ENCODE data around the gene DCST1.
A peak's percentile ranks its signal among the peaks of the same experiment; 100 is the strongest.

DCST1 gene

GRCh38 chr1:155051777-155052398, 18.3 kb downstream of the DCST1 start:
- no peak for DNase-seq (ENCODE audit: low read depth in 1 of 2, low spot score in 1 of 2)

- no peak for DNase-seq (ENCODE audit: low read depth in 1 of 2, low spot score in 1 of 2)
Measured at GRCh38 chr1:155052439-155053395, 19.1 kb downstream of the DCST1 start.

- no peak for DNase-seq (ENCODE audit: low read depth in 1 of 2, low spot score in 1 of 2)
Measured at GRCh38 chr1:155053531-155054105, 20.0 kb downstream of the DCST1 start.

- DNase-seq (ENCODE audit: low read depth in 1 of 2, low spot score in 1 of 2), result no peak
Measured at GRCh38 chr1:155057104-155057503, 23.5 kb downstream of the DCST1 start.

- no peak for DNase-seq (ENCODE audit: low read depth in 1 of 2, low spot score in 1 of 2)
Measured at GRCh38 chr1:155057788-155058211, 24.2 kb downstream of the DCST1 start.

- no peak for DNase-seq (ENCODE audit: low read depth in 1 of 2, low spot score in 1 of 2)
Measured at GRCh38 chr1:155060736-155061135, 27.1 kb downstream of the DCST1 start.

GRCh38 chr1:155061381-155062150, 27.9 kb downstream of the DCST1 start:
- DNase-seq (ENCODE audit: low read depth in 1 of 2, low spot score in 1 of 2), result peak; percentile 87 to 94

GRCh38 chr1:155062151-155062686, 28.6 kb downstream of the DCST1 start:
- no peak for DNase-seq (ENCODE audit: low read depth in 1 of 2, low spot score in 1 of 2)

- DNase-seq (ENCODE audit: low read depth in 1 of 2, low spot score in 1 of 2), result peak; percentile 54 to 71
Measured at GRCh38 chr1:155062702-155063411, 29.2 kb downstream of the DCST1 start.

GRCh38 chr1:155063550-155064110, 30.0 kb downstream of the DCST1 start, which contains the start of gene EFNA4:
EFNA4 (plus strand) TSS chr1:155063740; CDS start chr1:155063824, 84 bp downstream.
- peak; percentile 59 to 67 for DNase-seq (ENCODE audit: low read depth in 1 of 2, low spot score in 1 of 2)

GRCh38 chr1:155064111-155064831, 30.6 kb downstream of the DCST1 start:
- DNase-seq (ENCODE audit: low read depth in 1 of 2, low spot score in 1 of 2), result no peak

GRCh38 chr1:155064832-155065429, 31.3 kb downstream of the DCST1 start:
- DNase-seq (ENCODE audit: low read depth in 1 of 2, low spot score in 1 of 2), result no peak

- DNase-seq (ENCODE audit: low read depth in 1 of 2, low spot score in 1 of 2), result no peak
Measured at GRCh38 chr1:155066777-155067176, 33.2 kb downstream of the DCST1 start.

GRCh38 chr1:155068599-155068998, 35.0 kb downstream of the DCST1 start:
- DNase-seq (ENCODE audit: low read depth in 1 of 2, low spot score in 1 of 2), result no peak

GRCh38 chr1:155069551-155070157, 36.0 kb downstream of the DCST1 start:
- DNase-seq (ENCODE audit: low read depth in 1 of 2, low spot score in 1 of 2), result no peak

- no peak for DNase-seq (ENCODE audit: low read depth in 1 of 2, low spot score in 1 of 2)
Measured at GRCh38 chr1:155070158-155070621, 36.6 kb downstream of the DCST1 start.

- peak; percentile 53 to 61 for DNase-seq (ENCODE audit: low read depth in 1 of 2, low spot score in 1 of 2)
Measured at GRCh38 chr1:155070721-155071569, 37.3 kb downstream of the DCST1 start.
